Stimulated activated CD4-positive, alpha-beta T cell treated with anti-CD3 and anti-CD28 coated beads, Interleukin-1b, Interleukin-23, amount 100 ng/mL, for 4 hours (primary cell): ENCODE data around the gene PPP1R1B.

ENCODE experiments used
- DNase-seq, 2 donors: peaks; one replicate each; pipeline ENCODE4 v3.0.0-alpha.2; 2020; ENCODE audit warnings: low read depth in 2 of 2

The PPP1R1B gene

DNA sequence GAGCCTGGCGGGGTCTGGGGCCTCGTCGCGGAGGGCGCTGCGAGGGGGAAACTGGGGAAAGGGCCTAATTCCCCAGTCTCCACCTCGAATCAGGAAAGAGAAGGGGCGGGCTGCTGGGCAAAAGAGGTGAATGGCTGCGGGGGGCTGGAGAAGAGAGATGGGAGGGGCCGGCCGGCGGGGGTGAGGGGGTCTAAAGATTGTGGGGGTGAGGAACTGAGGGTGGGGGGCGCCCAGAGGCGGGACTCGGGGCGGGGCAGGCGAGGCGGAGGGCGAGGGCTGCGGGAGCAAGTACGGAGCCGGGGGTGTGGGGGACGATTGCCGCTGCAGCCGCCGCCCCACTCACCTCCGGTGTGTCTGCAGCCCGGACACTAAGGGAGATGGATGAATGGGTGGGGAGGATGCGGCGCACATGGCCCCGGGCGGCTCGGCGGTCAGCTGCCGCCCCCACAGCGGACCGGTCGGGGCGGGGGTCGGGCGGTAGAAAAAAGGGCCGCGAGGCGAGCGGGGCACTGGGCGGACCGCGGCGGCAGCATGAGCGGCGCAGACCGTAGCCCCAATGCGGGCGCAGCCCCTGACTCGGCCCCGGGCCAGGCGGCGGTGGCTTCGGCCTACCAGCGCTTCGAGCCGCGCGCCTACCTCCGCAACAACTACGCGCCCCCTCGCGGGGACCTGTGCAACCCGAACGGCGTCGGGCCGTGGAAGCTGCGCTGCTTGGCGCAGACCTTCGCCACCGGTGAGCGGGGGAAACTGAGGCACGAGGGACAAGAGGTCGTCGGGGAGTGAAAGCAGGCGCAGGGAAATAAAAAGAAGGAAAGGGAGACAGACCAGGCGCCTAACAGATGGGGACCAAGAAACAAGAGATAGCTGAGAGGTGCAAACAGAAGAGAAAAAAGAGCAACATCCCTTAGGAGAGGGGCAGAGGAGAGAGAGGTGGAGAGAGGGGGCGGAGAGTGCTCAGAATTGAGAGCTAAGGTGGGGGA is 41.5 kb downstream of the PPP1R1B start, which contains the start of gene PNMT:
Gene PNMT (plus strand): TSS at position 509 of the 980 bp plus-strand sequence. CDS start 23 bp downstream, at position 532.
- DNase-seq: peak; percentile 24 to 73

DNA sequence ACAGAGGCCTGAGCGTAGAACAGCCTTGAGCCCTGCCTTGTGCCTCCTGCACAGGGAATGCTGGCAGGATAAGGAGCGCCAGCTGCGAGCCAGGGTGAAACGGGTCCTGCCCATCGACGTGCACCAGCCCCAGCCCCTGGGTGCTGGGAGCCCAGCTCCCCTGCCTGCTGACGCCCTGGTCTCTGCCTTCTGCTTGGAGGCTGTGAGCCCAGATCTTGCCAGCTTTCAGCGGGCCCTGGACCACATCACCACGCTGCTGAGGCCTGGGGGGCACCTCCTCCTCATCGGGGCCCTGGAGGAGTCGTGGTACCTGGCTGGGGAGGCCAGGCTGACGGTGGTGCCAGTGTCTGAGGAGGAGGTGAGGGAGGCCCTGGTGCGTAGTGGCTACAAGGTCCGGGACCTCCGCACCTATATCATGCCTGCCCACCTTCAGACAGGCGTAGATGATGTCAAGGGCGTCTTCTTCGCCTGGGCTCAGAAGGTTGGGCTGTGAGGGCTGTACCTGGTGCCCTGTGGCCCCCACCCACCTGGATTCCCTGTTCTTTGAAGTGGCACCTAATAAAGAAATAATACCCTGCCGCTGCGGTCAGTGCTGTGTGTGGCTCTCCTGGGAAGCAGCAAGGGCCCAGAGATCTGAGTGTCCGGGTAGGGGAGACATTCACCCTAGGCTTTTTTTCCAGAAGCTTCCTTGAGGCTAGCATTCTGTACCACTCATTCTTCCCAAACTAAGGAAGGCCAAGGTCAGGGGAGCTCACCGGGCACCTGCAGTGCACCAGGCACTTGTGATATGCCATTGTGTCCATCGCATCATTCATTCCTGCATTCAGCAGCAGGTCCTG is 43.4 kb downstream of the PPP1R1B start:
- DNase-seq: no peak

DNA sequence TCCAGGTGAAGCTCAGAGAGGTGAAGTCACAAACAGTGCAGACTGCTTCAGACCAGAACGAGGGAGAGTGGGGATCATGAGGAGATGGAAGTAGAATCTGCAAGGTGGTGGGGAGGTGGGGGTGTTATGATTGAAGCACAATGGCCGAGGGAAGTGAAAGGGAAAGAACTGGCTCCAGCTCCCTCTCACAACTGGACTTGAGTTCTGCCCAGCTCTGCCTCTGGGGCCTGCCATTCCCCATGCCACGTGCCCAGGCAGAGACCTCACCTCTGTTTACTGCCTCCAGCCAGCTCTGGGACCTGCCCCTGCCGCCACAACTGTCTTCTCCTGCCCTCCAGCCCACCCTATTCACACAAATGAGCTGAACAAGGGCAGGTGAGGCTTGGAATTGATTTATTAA is 44.0 kb downstream of the PPP1R1B start:
- no peak for DNase-seq

DNA sequence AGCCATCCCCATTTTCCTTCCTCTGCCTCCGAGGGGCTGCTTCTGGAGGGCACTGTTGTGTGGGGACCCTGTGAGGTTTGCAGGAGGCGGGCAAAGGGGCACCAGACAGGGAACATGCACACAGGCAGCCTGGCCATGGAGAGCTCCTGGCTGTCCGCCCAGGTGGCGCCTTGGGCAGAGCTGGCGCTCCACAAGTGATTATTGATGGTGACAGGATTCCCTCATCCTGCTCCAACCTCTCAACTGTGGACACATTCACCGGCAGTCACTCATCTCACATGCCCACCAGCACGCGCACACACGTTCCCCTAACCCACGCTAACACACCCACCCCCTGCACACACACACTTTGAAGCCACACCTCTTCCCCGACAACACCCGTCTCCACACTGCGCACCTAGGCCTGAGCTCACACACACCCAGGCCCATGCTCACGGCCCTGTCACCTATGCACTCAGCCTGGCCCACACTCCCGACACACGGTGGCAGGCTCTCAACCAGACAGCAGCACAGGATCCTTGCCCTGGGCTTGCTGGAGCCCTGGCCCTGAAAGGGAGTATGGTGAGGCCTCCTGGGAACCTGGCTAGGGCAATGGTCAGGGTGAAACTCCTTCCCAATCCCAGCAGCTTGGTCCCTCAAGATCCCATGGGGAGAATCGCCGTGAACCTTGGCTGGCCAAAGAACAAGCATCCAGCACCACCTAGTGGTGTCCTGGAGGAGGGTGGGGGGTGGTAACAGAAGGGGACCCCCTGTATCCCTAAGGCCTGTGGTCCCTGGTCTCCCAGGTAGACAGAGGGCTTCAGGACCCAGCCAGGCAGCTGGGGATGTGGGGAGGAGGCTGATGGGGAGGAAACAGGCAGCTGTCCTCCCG is 45.1 kb downstream of the PPP1R1B start:
- DNase-seq: no peak

DNA sequence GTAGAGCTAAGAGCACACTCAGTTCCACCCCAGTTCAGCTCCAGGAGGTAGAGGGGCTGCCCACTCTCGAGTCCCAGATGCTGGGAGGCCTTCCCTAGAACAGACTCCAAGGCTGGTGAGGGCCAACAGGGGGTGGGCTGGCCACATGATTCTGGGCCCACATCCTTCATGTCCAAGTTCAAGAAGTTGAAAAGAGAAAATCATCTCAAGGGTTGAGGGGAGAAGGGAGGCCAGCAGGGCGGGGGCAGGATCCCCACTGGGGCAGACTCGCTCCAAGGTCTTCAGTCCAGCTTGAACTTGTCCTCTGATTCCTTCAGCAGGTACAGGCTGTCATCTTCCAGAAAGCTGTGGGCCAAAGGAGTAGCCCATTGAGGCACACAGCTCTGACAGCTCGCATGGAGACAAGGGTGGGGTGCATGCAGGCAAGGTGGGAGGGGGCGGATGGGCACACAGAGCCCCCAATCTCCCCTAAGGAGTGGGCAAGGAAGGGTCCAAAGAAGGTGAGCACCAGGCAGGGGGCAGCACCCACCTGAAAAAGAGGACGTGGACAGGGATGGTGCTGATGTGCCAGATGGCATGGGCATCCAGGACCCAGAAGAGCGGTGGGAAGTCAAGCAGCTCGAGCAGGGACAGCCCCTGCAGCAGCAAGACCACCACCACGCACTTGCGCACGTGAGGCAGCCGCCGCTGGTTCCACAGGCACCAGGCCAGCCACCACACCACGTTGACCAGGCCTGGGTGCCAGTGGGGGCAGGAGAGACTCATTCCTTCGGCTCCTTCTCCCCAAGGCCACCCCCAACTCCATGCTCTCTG is 46.0 kb downstream of the PPP1R1B start:
- no peak for DNase-seq

DNA sequence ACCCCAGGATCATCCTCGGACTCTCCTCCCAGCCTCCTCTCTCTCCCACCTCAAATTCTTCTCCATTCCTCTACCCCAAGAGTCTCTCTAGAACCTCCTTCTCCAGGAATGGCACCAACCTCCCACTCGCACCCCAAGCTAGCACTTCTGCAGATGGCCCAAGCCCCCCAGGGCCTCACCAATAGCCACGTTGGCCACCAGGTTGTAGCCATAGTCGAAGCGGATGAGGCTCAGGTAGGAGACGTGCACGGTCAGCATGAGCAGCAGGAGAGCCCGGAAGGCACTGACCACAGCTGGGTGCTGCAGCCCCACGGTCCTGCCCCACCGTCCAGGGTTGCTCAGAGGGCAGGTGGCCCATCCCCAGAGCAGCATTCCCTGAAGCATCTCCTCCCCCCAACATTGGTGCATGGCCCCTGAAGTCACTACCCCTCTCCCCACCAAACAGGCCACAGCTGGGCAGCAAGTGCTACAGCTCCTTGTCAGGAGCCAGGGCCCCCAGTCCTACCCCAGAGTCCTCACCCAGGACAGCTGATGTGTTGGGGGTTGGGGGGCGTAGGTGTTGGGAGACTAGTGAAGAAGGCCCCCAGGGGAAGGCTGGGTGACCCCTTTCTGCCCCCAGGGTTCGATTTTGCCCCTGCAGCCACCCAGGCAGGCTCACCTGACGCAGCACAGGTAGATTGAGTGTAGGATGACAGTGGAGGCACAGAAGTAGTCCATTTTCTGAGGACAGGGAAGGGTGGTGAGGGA is 46.8 kb downstream of the PPP1R1B start:
- DNase-seq: no peak

DNA sequence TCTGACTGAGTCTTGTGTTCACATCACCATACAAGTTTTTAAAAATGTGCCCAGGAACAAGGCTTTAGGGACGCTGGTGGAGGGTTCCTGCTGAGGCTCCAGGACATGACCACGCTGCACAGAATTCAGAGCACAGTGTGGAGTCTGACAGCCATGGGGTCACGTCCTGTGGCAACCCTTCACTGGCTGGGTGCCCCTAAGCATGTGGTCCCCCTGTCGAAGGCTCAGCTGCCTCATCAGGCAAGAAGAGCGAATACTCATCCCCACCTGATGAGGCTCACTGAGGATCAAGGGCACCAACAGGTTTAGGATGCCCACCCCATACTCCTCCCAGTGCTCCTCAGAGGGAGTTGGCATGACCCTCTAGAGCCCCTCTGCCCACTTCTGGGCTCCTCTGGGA is 47.4 kb downstream of the PPP1R1B start:
- no peak for DNase-seq

DNA sequence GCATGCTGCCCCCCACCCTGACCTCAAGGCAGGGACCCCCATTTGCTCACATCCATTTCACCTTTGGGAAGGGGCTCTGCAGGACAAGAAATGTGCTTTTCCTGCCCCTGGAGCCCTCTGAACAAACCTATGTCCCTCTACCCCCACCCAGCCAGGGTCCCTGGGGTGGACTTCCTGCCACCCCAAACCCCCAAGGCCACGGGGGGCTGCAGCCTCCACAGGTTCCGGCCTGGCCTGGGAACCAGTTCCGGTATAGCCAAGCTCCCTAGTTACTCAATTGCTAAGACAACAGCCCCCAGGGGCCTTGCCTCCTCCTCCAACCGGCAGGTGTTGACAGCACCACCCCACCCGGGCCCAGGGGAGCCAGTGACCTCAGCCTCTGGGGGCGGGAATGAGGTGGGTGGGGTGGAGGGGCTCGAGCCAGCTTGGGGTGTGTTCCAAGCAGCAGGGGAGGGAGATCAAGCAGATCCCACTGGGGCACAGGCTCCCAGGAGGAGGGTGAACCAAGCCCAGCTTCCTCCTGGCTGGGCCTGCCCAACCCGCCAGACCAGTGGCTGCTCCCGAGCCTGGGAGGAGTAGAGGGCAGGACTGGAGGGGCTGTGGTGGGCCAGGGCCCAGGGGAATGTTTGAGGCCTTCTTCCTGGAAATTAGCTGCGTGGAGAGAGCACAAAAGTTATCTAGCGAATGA is 48.1 kb downstream of the PPP1R1B start:
- DNase-seq: no peak

DNA sequence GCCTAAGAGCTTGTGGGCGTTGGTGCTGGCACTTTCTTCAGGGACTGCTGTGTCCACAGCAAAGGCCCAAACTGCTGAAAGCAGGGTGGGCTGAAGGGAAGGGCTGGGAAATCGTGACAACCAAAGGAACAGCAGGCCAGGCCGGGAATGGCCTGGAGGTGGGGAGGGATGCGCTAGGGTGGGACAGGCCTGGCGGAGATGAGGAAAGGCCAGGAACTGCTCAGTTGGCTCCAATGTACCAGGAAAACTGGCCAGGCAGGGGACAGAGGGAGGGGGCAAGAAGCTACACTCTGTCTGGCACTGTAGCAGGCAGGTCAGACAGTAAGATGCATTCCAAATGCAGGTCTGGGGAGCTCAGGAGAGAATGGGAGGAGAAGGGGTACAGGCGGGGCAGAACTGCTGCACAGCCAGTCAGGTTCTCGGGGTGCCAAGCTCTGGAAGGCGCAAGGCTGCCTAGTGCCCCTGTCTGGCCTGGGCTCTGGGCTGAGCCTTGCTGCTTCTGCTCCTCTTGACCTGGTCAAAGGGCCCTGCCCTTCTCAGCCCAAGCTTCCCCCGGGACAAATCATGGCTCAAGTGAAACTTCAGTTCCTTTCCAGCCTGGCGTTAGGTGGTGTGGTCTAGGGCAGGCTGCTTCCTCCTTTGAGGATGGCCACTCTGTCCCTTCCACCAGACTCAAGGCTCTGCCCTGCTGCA is 48.8 kb downstream of the PPP1R1B start:
- no peak for DNase-seq

DNA sequence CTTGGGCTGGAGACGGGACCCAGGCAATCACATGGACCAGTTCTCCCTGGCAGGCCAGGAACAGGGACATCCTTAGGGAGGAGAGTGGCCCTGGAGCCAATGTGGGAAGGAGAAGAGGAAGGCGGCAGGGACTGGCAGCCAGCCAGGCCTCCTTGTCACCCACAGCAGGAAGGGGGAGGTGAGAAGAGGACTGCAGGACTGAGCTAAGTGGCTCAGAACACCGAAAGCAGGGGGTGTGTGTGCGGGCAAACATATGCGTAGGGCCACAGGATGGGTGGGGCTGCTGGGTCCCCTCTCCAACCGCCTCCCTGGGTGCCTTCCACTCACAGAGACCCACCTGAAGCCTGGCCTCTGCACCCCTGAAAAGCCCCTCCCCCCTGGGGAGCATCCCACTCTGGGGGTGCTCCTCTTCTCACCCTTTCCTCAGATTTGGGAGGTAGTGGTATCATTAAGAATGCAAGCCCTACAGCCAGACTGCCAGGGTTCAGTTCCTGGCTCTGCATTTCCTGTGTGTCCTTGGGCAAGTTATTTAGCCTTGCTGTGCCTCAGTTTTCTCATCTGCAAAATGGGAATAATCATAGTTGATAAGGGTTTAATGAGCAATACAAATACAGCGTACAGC is 49.6 kb downstream of the PPP1R1B start:
- no peak for DNase-seq

DNA sequence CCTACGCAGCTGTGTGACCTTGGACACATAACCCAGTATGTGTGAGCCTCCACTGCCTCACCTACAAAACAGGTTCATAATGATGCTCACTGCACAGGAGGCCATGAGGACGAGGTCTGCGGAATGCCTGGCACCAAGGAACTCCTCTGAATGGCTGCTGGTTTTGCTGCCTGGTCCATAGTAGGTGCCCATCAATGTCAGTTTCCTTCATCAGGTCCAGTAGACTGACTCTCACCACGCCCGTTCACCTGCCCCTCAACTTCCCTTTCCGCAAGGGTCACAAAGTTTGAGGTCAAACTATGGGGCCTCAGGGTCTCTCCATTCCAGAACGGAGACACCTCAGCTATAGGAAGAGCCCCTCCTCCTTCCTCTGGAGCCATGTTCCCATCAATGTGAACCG is 50.3 kb downstream of the PPP1R1B start:
- DNase-seq: no peak

DNA sequence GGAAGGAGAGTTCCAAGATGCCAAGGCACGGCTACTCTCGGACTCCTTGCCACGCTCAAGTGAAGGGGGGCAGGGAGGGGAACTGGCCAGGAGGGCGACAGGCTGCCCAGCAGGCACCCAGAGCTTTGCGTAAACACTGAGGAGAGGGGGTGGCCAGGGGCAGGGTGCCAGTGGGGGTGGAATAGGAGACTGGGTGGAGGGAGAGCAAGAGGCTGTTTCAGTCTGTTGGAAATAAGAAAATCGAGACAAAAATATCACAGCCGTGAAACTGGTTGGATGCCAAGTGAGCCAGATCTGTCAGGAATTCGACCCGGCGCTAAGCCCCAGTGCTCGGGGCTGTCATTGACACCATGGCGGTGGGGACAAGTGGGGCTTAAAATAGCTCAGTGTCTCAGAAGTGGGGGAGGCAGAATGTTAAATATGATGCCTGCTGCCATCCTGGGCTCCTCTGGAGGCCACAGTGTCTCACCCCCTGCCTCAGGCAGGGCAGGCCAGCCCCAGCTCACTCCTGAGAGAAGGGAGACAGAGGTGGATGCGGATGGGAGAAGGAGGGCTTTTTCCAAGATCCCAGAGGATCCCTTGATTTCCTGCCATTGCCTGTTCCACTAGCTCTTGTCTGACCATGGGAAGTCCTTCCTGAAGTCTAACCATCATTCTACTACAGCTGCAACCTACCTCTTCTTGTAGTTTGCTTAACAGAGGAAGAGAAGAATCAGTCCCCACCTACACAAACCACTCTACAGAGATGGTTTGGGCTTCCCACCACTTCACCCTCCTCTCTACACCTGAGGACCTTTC is 51.0 kb downstream of the PPP1R1B start:
- DNase-seq: no peak

DNA sequence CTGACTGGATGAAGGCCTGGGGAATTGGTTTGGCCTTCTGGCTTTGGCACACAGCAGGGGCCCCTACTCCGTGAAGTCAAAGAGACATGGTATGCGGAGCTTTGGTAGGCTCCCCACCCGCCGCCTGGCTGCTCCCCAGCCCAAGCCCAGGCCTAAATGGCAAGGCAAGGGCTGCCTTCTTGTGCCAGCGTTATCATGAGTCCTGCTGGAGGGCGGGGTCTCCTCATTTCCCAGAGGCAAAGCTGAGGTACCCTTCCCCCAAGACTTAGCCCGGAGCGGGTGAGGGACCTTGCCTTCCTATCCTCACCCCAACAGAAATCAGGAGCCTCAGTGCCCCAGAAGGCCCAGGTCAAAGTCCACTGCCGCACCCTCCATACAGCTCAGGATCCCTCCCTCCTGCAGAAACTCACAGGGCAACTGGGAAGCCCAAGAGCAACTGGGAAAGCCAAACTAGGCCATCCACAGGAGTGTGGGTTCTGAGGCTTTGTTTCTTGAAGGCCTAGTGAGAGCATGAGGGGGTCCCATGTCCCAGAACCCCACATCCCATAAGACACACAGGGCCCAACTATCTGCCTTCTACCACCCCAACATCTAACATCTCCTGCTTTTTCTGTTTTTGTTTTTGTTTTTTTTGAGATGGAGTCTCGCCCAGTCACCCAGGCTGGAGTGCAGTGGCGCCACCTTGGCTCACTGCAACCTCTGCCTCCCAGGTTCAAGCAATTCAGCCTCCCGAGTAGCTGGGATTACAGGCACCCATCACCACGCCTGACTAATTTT is 51.8 kb downstream of the PPP1R1B start:
- no peak for DNase-seq

DNA sequence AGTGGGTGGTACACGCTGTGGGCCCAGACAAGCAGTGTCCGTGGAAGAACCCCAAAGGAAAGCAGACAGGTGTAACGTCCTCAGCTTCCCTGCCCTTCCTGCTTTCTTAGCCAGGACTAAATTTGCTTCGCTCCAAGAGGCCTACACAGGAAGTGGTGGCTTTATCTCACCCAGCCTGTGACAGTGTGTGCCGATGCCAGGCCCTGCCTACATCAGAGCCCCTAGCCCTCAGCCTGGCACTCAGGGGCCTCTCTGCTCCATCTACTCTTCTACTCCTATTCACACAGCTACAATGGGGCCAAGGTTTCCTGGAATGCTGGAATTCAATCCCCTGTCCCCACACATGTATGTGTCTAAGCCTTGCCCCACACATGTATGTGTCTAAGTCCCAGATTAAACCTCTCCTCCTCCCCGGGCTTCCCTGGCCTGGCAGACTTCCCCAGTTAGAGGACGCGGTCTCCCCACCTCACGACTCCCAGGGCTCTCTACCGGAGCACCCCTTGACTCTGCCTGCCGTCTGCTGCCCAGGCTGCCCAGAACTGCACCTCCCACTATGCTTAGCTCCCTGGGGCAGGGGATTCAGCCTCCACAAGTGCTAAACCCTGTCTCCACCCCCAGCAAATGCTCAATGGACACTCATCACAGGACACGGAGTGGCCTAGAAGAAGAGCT is 52.9 kb downstream of the PPP1R1B start:
- peak in 1 of 2 donors; percentile 15 for DNase-seq

DNA sequence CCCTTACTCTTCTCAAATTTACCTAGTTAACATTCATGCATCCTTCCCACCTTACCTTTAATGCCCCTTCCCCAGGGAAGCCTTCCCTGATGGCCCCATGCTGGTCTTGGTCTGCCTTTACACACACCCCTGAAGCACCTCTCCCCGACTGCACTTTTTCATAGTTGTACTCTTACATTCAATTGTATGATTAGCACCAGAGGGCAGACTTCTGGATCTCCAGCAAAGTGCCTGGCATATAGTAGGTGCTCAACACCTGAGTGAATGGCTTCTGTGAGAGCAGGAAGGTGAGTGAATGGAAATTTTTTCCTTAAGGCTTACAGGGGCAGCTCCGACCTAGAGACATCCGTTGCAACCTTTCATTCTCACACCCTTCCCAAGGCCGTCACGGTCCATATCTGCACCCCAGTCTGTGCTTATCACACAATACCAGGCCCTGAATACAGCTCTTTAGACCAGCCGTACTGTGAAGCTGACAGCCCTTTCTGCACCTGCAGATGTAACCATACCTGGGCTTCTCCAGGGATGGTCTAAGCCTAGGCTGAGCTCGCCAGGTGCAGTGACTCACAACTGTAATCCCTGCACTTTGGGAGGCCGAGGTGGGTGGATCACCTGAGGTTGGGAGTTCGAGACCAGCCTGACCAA is 56.7 kb downstream of the PPP1R1B start:
- no peak for DNase-seq
